Calu3 (cell line): Measurements from ENCODE around the gene UBR2. TPM values are rescaled to one million over a fixed set of nuclear protein-coding genes. Genes with fewer than 3 reads are reported as not detected.

Experiments used
- BruUV-seq: library from RNA; stranded (reverse); fragments of 400-500 nt; replicated peaks from 2 replicates; lab custom pipeline; 2021; lab: Mats Ljungman, UMichigan
- CTCF ChIA-PET: fragments of 300-600 bp; sonication (Branson Sonifier 250); formaldehyde crosslinking; loops from one replicate; lab custom pipeline; 2022; ENCODE audit warnings: antibody characterized with exemption; lab: Charles Lee
- DNase-seq: peaks from one replicate; pipeline ENCODE4 v3.0.0; 2022
- H3K27ac Mint-ChIP-seq: one replicate; pipeline ENCODE4 v1.8.0; 2022; ENCODE audit warnings: mixed read lengths; ENCODE audit not compliant: unreplicated experiment
- H3K27me3 Mint-ChIP-seq: one replicate; pipeline ENCODE4 v1.8.0; 2022; ENCODE audit warnings: mixed read lengths; ENCODE audit not compliant: unreplicated experiment
- H3K36me3 Mint-ChIP-seq: one replicate; pipeline ENCODE4 v1.8.0; 2022; ENCODE audit warnings: mild to moderate bottlenecking, moderate library complexity, mixed read lengths; ENCODE audit not compliant: insufficient read depth, unreplicated experiment
- H3K4me1 Mint-ChIP-seq: one replicate; pipeline ENCODE4 v1.8.0; 2022; ENCODE audit warnings: mild to moderate bottlenecking, low read depth, mixed read lengths; ENCODE audit not compliant: unreplicated experiment
- H3K4me3 Mint-ChIP-seq: one replicate; pipeline ENCODE4 v1.8.0; 2022; ENCODE audit warnings: mild to moderate bottlenecking, low read depth, moderate library complexity, mixed read lengths; ENCODE audit not compliant: unreplicated experiment
- H3K9me3 Mint-ChIP-seq: one replicate; pipeline ENCODE4 v1.8.0; 2022; ENCODE audit warnings: low read depth, mixed read lengths; ENCODE audit not compliant: unreplicated experiment
- intact Hi-C: fragments of 100-400 bp; cut with micrococcal nuclease; formaldehyde crosslinking; loops from one replicate; pipeline ENCODE4 v1.10.0; 2022; ENCODE audit not compliant: unreplicated experiment
- total RNA-seq: library from RNA; stranded (reverse); gene quantifications from 2 replicates; pipeline ENCODE4 v1.2.3, GENCODE V29; 2022
- TF ChIP-seq, protein P1 (sequence below): fragments of 200-600 bp; IDR thresholded peaks from one replicate; pipeline ENCODE4 v1.8.0; 2022; ENCODE audit warnings: antibody characterized with exemption; ENCODE audit not compliant: unreplicated experiment

UBR2 gene
- total RNA-seq, 1 experiment from 2014 or later, result 32.4 TPM

GRCh38 chr6:42720739-42721138, 156.9 kb downstream of the UBR2 start:
- no peaks in the 10 kb centered on the region for H3K9me3 Mint-ChIP-seq
- BruUV-seq, result no TSS peak
- H3K4me1 Mint-ChIP-seq, result no peaks in the 10 kb centered on the region
- DNase-seq, result no peak
- H3K27ac Mint-ChIP-seq, result no peak overlapping the region
- TF ChIP-seq, protein P1, sequence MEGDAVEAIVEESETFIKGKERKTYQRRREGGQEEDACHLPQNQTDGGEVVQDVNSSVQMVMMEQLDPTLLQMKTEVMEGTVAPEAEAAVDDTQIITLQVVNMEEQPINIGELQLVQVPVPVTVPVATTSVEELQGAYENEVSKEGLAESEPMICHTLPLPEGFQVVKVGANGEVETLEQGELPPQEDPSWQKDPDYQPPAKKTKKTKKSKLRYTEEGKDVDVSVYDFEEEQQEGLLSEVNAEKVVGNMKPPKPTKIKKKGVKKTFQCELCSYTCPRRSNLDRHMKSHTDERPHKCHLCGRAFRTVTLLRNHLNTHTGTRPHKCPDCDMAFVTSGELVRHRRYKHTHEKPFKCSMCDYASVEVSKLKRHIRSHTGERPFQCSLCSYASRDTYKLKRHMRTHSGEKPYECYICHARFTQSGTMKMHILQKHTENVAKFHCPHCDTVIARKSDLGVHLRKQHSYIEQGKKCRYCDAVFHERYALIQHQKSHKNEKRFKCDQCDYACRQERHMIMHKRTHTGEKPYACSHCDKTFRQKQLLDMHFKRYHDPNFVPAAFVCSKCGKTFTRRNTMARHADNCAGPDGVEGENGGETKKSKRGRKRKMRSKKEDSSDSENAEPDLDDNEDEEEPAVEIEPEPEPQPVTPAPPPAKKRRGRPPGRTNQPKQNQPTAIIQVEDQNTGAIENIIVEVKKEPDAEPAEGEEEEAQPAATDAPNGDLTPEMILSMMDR, result no peak
- intact Hi-C loops, result no loop called here
- H3K4me3 Mint-ChIP-seq, result no peak overlapping the region
- no peaks in the 10 kb centered on the region for H3K36me3 Mint-ChIP-seq
- CTCF ChIA-PET, result interaction anchor here (1.0 kb wide), 1 partner anchor 25 kb away, joined by 4 read pairs; the partner anchor contains the start of gene TBCC
- H3K27me3 Mint-ChIP-seq, result peaks cover 25% of the 10 kb centered on the region

DNA sequence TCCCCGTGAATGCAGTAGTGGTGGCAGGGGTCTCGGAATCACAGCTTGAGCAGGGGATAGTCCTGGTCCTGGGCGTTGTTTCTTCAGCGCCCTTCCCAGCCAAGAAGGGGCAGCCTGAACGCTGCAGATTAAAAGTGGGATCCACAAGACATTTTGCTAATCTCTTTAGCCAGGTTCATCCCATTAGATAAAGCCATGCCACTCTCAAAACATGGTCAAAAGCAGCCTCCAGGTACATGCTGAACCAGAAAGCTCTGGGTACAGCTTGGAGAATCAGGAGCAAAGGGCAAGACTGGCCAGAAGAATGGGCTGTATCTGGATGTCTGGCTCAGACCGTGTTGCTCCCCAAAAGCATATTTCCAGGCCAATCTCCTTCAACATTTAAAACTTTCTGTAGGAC, 158.7 kb downstream of the UBR2 start, which contains the start of gene PRPH2:
PRPH2 (minus strand) TSS at position 101 of the 400 bp plus-strand sequence. CDS start 263 bp downstream, outside the sequence.
- no TSS peak for BruUV-seq
- Mint-ChIP-seq H3K4me3 (no peak within 1 kb of the TSS), H3K4me1 (peaks cover 16% of the 10 kb centered on the region), H3K36me3 (peaks cover 8% of the 10 kb centered on the region), H3K9me3 (no peaks in the 10 kb centered on the region), H3K27ac (no peak within 1 kb of the TSS), H3K27me3 (peaks cover 25% of the 10 kb centered on the region)
- intact Hi-C loops, result no loop called here
- DNase-seq, result no peak
- CTCF ChIA-PET, result no interaction called here
- TF ChIP-seq, protein P1, result no peak

DNA sequence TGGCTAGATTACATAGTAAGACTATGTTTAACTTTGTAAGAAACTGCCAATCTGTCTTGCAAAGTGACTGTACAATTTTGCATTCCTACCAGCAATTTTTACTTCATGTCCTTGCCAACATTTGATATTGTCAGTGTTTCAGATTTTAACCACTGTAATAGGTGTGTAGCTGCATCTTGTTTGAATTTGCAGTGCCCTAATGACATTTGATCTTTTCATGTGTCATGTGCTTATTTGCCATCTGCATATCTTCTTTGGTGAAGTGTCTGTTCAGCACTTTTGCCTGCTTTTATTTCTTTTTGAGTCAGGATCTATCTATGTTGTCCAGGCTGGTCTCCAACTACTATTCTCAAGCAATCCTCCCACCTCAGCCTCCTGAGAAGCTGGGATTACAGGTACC, 161.0 kb downstream of the UBR2 start:
- peaks cover 24% of the 10 kb centered on the region for H3K27me3 Mint-ChIP-seq
- H3K36me3 Mint-ChIP-seq, result peaks cover 8% of the 10 kb centered on the region
- H3K9me3 Mint-ChIP-seq, result no peaks in the 10 kb centered on the region
- peaks cover 16% of the 10 kb centered on the region for H3K4me1 Mint-ChIP-seq
- no TSS peak for BruUV-seq
- H3K27ac Mint-ChIP-seq, result no peak overlapping the region
- DNase-seq, result no peak
- H3K4me3 Mint-ChIP-seq, result no peak overlapping the region
- TF ChIP-seq, protein P1, result no peak
- CTCF ChIA-PET, result no interaction called here
- intact Hi-C loops, result loop anchor here (5.0 kb wide), 1 partner anchor 363 kb away; no protein-coding TSS in a partner anchor

DNA sequence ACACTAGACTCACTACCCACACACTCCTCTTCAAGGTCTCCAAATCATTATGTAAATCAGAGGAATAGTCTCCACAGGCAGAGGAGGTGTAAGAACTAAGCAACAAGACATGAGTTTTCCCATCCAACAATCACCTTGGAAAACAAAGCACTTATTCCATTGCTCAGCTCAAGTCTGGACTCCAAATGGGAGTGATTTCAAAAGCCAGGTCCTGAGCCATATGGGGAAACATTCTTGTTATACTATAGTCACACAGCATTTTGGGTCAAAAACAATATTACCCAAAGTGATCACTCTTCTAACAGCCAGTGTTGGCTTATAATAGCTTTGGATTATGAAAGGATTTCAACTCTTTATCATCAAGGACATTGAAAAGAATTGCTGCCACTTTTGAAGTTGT, 162.2 kb downstream of the UBR2 start:
- no TSS peak for BruUV-seq
- Mint-ChIP-seq H3K27me3 (peaks cover 12% of the 10 kb centered on the region), H3K4me1 (peaks cover 16% of the 10 kb centered on the region), H3K9me3 (no peaks in the 10 kb centered on the region), H3K36me3 (peaks cover 8% of the 10 kb centered on the region), H3K27ac (no peak overlapping the region), H3K4me3 (peak overlapping the region; percentile 78)
- CTCF ChIA-PET, result interaction anchor here (0.7 to 2.6 kb wide), 8 partner anchors 12 to 72 kb away, joined by 3 to 14 read pairs (median 6); partner anchors contain the start of genes BICRAL and TBCC
- TF ChIP-seq, protein P1, result no peak
- DNase-seq, result no peak
- intact Hi-C loops, result loop anchor here (1.0 to 5.0 kb wide), 3 partner anchors 65 to 364 kb away; no protein-coding TSS in a partner anchor
